HFFc6 (cell line): ENCODE results near the gene SYNE4. TPM values are rescaled to one million over a fixed set of nuclear protein-coding genes. Genes with fewer than 3 reads are reported as not detected.
A peak's percentile ranks its signal among the peaks of the same experiment; 100 is the strongest.

Experiments
- DNase-seq: peaks from one replicate; pipeline ENCODE4 v3.0.0-alpha.2; 2018
- H3K27ac Mint-ChIP-seq: 2 replicates; pipeline ENCODE4 v1.8.0; 2020; ENCODE audit warnings: mild to moderate bottlenecking, mixed read lengths
- H3K27me3 Mint-ChIP-seq: 2 replicates; pipeline ENCODE4 v1.8.0; 2021; ENCODE audit warnings: mild to moderate bottlenecking, moderate library complexity, mixed read lengths; ENCODE audit not compliant: insufficient read depth
- H3K36me3 Mint-ChIP-seq: 2 replicates; pipeline ENCODE4 v1.8.0; 2021; ENCODE audit warnings: low read depth, mixed read lengths
- H3K4me1 Mint-ChIP-seq: 2 replicates; pipeline ENCODE4 v1.8.0; 2020; ENCODE audit warnings: low read depth, mixed read lengths
- H3K4me3 Mint-ChIP-seq: 2 replicates; pipeline ENCODE4 v1.8.0; 2020; ENCODE audit warnings: mild to moderate bottlenecking, moderate library complexity, mixed read lengths
- H3K9me3 Mint-ChIP-seq: 2 replicates; pipeline ENCODE4 v1.8.0; 2020; ENCODE audit warnings: mild to moderate bottlenecking, mixed read lengths
- total RNA-seq, 6 experiments: library from RNA; stranded (reverse); fragmentation: NEBNext Ultra II Directional; extraction: Animal tissue kit (Norgen Biotek cat#: 25700); gene quantifications; 2 replicates in 1 of 6; 3 replicates in 5 of 6; pipeline ENCODE4 v1.2.3, GENCODE V29; 2021
- TF ChIP-seq, protein P1 (sequence below): fragments of 200-600 bp; sonication (generic); IDR thresholded peaks from 2 replicates; pipeline ENCODE4 v1.5.0; 2021; ENCODE audit warnings: antibody characterized with exemption, mild to moderate bottlenecking

SYNE4 gene
- total RNA-seq, 6 experiments from 2014 or later: 0.07 to 0.40 (median 0.29) TPM

DNA sequence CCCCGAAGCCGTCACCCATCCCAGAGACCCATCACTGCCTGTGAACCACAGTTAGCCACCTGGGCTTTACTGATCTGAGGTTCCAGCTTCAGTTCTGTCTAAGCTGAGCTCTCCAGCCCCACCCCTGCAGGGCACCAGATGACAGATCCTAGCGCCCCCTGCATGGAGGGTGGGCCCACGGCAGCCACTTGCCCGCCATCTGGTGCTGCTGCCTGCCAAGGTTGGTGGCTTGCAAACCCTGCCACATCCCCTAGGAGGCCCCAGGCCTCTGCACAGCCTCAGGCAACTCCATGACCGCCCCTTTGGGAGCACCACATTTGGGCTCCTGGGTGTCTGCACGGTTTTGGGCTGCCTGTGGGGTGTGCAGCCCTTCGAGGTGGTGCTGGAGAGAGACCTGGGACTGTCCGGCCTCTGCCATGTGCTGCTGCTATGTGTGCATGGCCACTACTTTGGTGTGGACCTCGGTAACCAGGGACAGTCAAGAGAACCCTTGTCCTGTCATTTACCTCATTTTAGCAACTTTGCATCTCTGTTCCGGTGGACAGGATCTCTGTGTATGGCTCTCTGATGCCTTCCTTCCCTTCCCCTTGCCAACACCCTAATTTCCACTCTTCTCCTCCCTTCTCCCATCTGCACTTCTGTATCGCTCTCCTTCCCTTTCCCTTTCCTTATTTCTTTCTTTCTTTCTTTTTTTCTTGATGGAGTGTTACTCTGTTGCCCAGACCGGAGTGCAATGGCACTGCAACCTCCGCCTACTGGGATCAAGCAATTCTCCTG is 31.0 kb downstream of the SYNE4 start:
- Mint-ChIP-seq H3K27me3 (peaks cover 12% of the 10 kb centered on the region), H3K9me3 (no peaks in the 10 kb centered on the region), H3K27ac (no peak overlapping the region), H3K4me1 (no peaks in the 10 kb centered on the region), H3K4me3 (no peak overlapping the region), H3K36me3 (no peaks in the 10 kb centered on the region)
- TF ChIP-seq, protein P1, sequence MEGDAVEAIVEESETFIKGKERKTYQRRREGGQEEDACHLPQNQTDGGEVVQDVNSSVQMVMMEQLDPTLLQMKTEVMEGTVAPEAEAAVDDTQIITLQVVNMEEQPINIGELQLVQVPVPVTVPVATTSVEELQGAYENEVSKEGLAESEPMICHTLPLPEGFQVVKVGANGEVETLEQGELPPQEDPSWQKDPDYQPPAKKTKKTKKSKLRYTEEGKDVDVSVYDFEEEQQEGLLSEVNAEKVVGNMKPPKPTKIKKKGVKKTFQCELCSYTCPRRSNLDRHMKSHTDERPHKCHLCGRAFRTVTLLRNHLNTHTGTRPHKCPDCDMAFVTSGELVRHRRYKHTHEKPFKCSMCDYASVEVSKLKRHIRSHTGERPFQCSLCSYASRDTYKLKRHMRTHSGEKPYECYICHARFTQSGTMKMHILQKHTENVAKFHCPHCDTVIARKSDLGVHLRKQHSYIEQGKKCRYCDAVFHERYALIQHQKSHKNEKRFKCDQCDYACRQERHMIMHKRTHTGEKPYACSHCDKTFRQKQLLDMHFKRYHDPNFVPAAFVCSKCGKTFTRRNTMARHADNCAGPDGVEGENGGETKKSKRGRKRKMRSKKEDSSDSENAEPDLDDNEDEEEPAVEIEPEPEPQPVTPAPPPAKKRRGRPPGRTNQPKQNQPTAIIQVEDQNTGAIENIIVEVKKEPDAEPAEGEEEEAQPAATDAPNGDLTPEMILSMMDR: peak; percentile 45
- no peak for DNase-seq

DNA sequence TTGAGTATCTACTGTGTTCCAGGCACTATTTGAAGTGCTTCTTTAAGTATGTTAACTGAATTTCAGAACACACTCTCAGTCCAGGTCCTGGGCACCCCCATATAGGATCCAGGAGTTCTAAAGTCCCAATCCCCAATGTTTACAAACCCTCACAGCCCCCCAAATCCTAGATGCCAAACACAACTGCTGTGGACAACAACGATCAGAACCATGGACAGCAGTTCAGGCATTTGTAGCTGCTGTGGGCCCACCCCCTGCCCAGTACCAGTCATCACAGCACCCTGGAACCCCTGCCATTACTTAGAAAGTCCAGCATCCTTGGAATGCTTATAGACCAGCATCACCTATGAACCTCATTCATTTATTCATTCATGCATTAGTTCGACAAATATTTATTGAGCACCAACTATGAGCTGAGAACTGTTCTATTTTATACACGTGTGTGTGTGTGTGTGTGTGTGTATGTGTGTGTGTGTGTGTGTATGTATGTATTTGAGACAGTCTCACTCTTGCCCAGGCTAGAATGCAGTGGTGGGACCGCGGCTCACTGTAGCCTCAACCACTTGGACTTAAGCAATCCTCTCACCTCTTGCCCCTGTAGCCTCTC is 32.9 kb downstream of the SYNE4 start:
- no peak for DNase-seq
- TF ChIP-seq, protein P1: no peak
- H3K4me3 Mint-ChIP-seq: no peak overlapping the region
- no peaks in the 10 kb centered on the region for H3K36me3 Mint-ChIP-seq
- H3K27ac Mint-ChIP-seq: no peak overlapping the region
- H3K27me3 Mint-ChIP-seq: peaks cover 15% of the 10 kb centered on the region
- H3K4me1 Mint-ChIP-seq: no peaks in the 10 kb centered on the region
- no peaks in the 10 kb centered on the region for H3K9me3 Mint-ChIP-seq

DNA sequence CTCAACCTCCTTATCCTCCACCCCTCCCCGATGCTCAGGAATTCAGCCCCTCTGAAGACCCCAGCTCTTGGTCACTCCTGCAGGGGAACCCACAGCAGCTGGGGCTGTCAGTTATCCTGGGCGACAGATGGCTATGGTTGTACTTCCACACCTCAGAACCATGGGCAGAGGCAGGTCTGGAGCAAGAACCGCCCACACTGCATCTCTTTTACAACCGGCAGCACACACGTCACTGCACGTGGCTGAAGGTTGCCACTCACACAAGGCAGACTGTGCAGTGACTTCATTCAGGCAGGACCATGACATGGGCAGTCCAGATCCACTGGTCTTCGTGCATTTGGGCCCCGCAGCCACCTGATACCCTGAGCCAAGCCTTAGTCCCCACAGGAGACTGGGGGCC is 35.1 kb downstream of the SYNE4 start:
- no peak overlapping the region for H3K27ac Mint-ChIP-seq

DNA sequence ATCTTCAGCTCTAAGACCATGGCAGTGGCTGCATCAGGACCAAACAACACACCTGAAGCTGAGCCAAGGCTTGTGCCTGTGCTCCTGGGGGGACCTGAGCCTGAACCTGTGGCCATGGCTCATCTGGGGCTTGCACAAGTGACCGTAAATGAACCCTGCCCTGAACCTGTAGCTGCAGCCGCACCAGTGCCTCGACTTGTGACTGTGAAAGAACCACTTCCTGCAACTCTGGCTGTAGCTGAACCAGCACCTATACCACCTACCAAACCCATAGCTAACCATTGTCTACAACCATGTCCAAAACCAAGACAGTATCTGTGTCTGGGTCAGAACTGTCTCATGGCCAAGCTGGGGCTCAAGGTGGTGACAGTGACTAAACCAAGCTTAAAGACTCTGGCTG is 41.8 kb downstream of the SYNE4 start:
- no peaks in the 10 kb centered on the region for H3K36me3 Mint-ChIP-seq
- H3K9me3 Mint-ChIP-seq: no peaks in the 10 kb centered on the region
- no peak overlapping the region for H3K27ac Mint-ChIP-seq
- H3K4me3 Mint-ChIP-seq: no peak overlapping the region
- H3K4me1 Mint-ChIP-seq: no peaks in the 10 kb centered on the region
- TF ChIP-seq, protein P1: no peak
- DNase-seq: no peak
- H3K27me3 Mint-ChIP-seq: peaks cover 9% of the 10 kb centered on the region

More for the DNA sequence above, 35.1 kb downstream of the SYNE4 start:
- TF ChIP-seq, protein P1: no peak
- Mint-ChIP-seq H3K9me3 (no peaks in the 10 kb centered on the region), H3K27me3 (peaks cover 14% of the 10 kb centered on the region), H3K36me3 (no peaks in the 10 kb centered on the region), H3K4me1 (no peaks in the 10 kb centered on the region), H3K4me3 (no peak overlapping the region)
- no peak for DNase-seq

DNA sequence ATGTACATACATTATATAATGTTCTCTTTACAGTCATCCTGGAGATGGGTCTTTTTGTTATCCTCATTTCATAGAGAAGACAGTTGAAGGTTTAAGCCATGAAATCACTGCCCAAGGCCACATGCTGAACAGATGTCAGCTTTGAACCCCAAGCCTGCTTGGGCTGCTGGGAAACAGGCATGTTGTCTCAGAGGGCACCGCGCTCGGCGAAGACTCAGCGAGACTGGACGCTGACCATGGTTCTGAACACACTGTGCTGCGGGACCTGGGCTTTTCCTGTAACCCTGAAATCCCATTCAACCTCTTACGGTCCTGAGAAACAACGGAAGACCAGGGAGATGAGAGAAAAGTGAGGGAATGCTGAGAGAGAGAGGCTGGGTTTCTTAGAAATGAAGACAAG is 45.1 kb downstream of the SYNE4 start:
- TF ChIP-seq, protein P1: no peak
- Mint-ChIP-seq H3K4me1 (no peaks in the 10 kb centered on the region), H3K9me3 (no peaks in the 10 kb centered on the region), H3K36me3 (no peaks in the 10 kb centered on the region), H3K27ac (no peak overlapping the region), H3K4me3 (no peak overlapping the region), H3K27me3 (peaks cover 17% of the 10 kb centered on the region)
- peak; percentile 22 for DNase-seq
